Heart right ventricle (tissue), 16 donors: ENCODE measurements around the gene PRR15. TPM values are rescaled to one million over a fixed set of nuclear protein-coding genes. Genes with fewer than 3 reads are reported as not detected.

Experiments used
- ATAC-seq, 8 donors: fragments of 200-7000 bp; cut with Tn5 transposase; one replicate each; pipeline ENCODE4 v1.9.1; 2020; ENCODE audit warnings: mild to moderate bottlenecking in 8 of 8, moderate library complexity in 8 of 8, moderate number of reproducible peaks in 1 of 8
- DNase-seq, 2 donors: peaks; one replicate each; pipeline ENCODE4 v3.0.0-alpha.2; 2020
- H3K27ac ChIP-seq, 10 donors: fragments of 200-600 bp; sonication (generic) in 2 of 10; one replicate each; pipeline versions ENCODE4 v1.5.0 to v1.8.0; 2020 to 2022; ENCODE audit warnings: mild to moderate bottlenecking in 3 of 10
- H3K27me3 ChIP-seq, 7 donors: fragments of 200-600 bp; one replicate each; pipeline ENCODE4 v1.8.0; 2021 to 2022; ENCODE audit warnings: mild to moderate bottlenecking in 2 of 7
- H3K36me3 ChIP-seq, 9 donors: fragments of 200-600 bp; sonication (generic) in 1 of 9; one replicate each; pipeline versions ENCODE4 v1.5.0 to v1.8.0; 2020 to 2022; ENCODE audit warnings: mild to moderate bottlenecking in 2 of 9
- H3K4me1 ChIP-seq, 9 donors: fragments of 200-600 bp; sonication (generic) in 1 of 9; one replicate each; pipeline versions ENCODE4 v1.5.0 to v1.8.0; 2020 to 2022; ENCODE audit warnings: mild to moderate bottlenecking in 4 of 9
- H3K4me3 ChIP-seq, 10 donors: fragments of 200-600 bp; sonication (generic) in 2 of 10; one replicate each; pipeline versions ENCODE4 v1.5.0 to v1.8.0; 2020 to 2022; ENCODE audit warnings: mild to moderate bottlenecking in 7 of 10, moderate library complexity in 2 of 10
- H3K9me3 ChIP-seq, 11 donors: fragments of 200-600 bp in 10 of 11; sonication (generic) in 2 of 11; one replicate each; pipeline versions ENCODE4 v1.5.0 to v1.8.0; 2013 to 2022; ENCODE audit warnings: mild to moderate bottlenecking in 2 of 11, control low read depth in 1 of 11, moderate library complexity in 1 of 11
- WGBS, 2 donors: extraction: QIAGEN DNeasy Blood & Tissue Kit; methylation state at CpG; one replicate each; pipeline ENCODE4 v1.1.7; 2013; ENCODE audit warnings: inconsistent platforms in 1 of 2; 5-methylcytosine and 5-hydroxymethylcytosine counted together
- intact Hi-C, 10 donors: fragments of 100-400 bp; cut with DNase I; formaldehyde crosslinking; loops; one replicate each; pipeline versions ENCODE4 v1.11.1 to v1.14.2; 2022
- polyA plus RNA-seq, 2 donors: library from polyadenylated mRNA; stranded (reverse); fragments of 200-250 nt; gene quantifications; one replicate each; pipeline ENCODE4 v1.2.3, GENCODE V29; 2013
- total RNA-seq, 10 donors: library from RNA; stranded (reverse); fragmentation: NEBNext Ultra II Directional in 3 of 10; extraction: Animal tissue kit (Norgen Biotek cat#: 25700) in 3 of 10; gene quantifications; one replicate each; pipeline versions ENCODE4 v1.2.1 to v1.2.4, GENCODE V29; 2021 to 2023
- TF ChIP-seq, protein P1 (sequence below), 9 donors: fragments of 200-600 bp; sonication (generic) in 2 of 9; IDR thresholded peaks; one replicate each; pipeline versions ENCODE4 v1.5.0 to v1.8.0; 2021 to 2022; ENCODE audit warnings: antibody characterized with exemption in 9 of 9, mild to moderate bottlenecking in 5 of 9, moderate library complexity in 1 of 9
- donor health status: Arrhythmogenic right ventricular cardiomyopathy.
- donor health status: ischemic (EF 13 %, LVEDD 7.1; RV severe dilation, severe dysfunction).
- donor health status: healthy with polysubstance abuse.
- donor health status: DM: no; HTN: yes; CAD: no.
- donor health status: DM: no; HTN: no; CAD: no.
- donor health status: ischemic (EF 25% LVEDD 6.9; RV normal size, moderate dysfunction).
- donor health status: ischemic (EF 25% LVEDD 5.7; RV mildly dilated, moderate dysfunction).
- donor health status: healthy.
- donor health status: DM: yes; HTN: yes; CAD: no.
- donor health status: Ischemic cardiomyopathy.
- donor health status: ischemic (EF 35%, LVEDD 5.7; RV mildly dilated, moderate dysfunction).
- donor health status: nonischemic (EF 11% LVEDD 7.7; RV severe dilation, severe dysfunction).
- donor health status: DM: yes; HTN: yes; CAD: no.
- donor health status: PGD.
- donor health status: ischemic (EF 29% LVEDD 5.4; RV normal size, mild dysfunction).
- donor health status: nonischemic (EF 23%, LVEDD 6.1; RV moderate dilation, normal function).

The PRR15 gene
- total and polyA plus RNA-seq, 12 donors, result 0.14 to 0.49 (median 0.26) TPM; not detected in 5

DNA sequence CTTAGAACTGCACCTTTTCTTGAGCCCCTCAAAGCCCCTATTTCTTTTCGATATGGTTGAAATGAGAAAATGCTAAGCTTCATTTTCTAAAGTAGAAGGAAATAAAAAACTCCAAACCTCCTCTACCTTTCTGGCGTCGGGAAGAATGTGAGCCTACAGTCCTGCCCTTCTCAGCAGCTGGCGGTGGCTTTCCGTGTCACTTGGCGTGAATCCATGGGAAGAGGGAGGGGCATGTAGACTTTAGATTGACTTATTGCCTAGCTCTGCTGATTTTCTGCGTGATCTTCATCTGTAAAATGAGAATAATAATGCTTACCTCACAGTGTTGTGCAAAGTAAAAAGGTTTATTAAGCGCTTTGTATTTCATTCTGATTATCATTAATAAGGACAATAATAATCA, 35.0 kb downstream of the PRR15 start:
- DNase-seq (no peak), ATAC-seq (no peak)
- peaks cover 0 to 6% (median 0%) of the 10 kb centered on the region in 7 donors for H3K27me3 ChIP-seq
- 55 to 62% methylated on average over 8 of the region's 8 CpGs for WGBS, 2 donors
- no peaks in the 10 kb centered on the region for H3K36me3 ChIP-seq
- H3K9me3 ChIP-seq, result no peaks in the 10 kb centered on the region
- intact Hi-C loops, result no loop called here
- no peaks in the 10 kb centered on the region for H3K4me1 ChIP-seq
- TF ChIP-seq, protein P1, sequence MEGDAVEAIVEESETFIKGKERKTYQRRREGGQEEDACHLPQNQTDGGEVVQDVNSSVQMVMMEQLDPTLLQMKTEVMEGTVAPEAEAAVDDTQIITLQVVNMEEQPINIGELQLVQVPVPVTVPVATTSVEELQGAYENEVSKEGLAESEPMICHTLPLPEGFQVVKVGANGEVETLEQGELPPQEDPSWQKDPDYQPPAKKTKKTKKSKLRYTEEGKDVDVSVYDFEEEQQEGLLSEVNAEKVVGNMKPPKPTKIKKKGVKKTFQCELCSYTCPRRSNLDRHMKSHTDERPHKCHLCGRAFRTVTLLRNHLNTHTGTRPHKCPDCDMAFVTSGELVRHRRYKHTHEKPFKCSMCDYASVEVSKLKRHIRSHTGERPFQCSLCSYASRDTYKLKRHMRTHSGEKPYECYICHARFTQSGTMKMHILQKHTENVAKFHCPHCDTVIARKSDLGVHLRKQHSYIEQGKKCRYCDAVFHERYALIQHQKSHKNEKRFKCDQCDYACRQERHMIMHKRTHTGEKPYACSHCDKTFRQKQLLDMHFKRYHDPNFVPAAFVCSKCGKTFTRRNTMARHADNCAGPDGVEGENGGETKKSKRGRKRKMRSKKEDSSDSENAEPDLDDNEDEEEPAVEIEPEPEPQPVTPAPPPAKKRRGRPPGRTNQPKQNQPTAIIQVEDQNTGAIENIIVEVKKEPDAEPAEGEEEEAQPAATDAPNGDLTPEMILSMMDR (IDR thresholded peaks at IDR 0.05), result no peak
- H3K4me3 ChIP-seq, result no peak overlapping the region
- H3K27ac ChIP-seq, result no peak overlapping the region

DNA sequence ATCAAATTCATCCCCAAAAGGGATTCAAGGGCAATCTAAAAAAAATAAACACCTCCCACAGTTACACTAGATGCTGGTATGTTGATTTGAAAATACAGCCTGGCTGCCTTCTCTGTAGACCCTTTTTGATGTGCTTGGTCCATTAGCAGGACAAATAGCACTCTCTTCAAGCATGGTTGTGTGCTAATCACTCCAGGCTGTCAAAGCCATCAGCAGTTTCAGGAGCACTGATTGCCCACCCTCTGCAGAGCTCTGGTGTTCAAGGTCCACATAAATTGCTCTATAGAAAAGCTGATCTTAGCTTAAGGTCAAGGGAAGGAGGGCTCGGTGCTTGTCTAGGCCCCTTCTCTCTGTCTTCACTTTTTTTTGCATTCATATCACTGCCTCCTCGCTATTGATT, 35.4 kb downstream of the PRR15 start:
- ATAC-seq, result no peak
- no peaks in the 10 kb centered on the region for H3K9me3 ChIP-seq
- H3K4me3 ChIP-seq, result no peak overlapping the region
- peaks cover 0 to 6% (median 0%) of the 10 kb centered on the region in 7 donors for H3K27me3 ChIP-seq
- H3K36me3 ChIP-seq, result no peaks in the 10 kb centered on the region
- no peak overlapping the region for H3K27ac ChIP-seq
- intact Hi-C loops, result no loop called here
- TF ChIP-seq, protein P1 (IDR thresholded peaks at IDR 0.05), result no peak
- 67 to 82% methylated on average over 2 of the region's 2 CpGs for WGBS, 2 donors
- no peak for DNase-seq
- H3K4me1 ChIP-seq, result no peaks in the 10 kb centered on the region

DNA sequence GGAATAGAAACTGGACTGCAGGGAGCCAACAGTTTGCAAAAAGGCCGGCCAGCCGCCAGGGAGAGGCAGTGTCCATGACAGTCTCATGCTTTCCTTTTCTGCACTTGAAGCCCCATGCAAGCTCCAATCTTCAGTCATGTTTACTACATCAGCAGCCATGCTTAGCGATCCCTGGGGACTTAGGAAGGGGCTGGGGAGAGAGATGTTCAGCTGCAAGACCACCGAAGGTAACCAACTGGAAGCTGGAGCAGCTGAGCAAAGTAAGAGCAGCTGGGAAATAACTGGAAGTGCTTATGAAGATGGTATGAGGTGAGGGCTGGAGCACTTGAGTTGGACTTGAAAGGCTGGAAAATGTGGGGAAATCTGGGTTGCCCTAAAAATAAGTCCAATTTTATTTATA, 37.0 kb downstream of the PRR15 start:
- no peaks in the 10 kb centered on the region for H3K4me1 ChIP-seq
- no peak overlapping the region for H3K4me3 ChIP-seq
- TF ChIP-seq, protein P1 (IDR thresholded peaks at IDR 0.05), result no peak
- H3K9me3 ChIP-seq, result no peaks in the 10 kb centered on the region
- ATAC-seq, result no peak
- no peaks in the 10 kb centered on the region for H3K36me3 ChIP-seq
- WGBS, 2 donors, result 83 to 90% methylated on average over 4 of the region's 4 CpGs
- no peak for DNase-seq
- no peak overlapping the region for H3K27ac ChIP-seq
- H3K27me3 ChIP-seq, result peaks cover 0 to 6% (median 0%) of the 10 kb centered on the region in 7 donors
- intact Hi-C loops, result no loop called here

DNA sequence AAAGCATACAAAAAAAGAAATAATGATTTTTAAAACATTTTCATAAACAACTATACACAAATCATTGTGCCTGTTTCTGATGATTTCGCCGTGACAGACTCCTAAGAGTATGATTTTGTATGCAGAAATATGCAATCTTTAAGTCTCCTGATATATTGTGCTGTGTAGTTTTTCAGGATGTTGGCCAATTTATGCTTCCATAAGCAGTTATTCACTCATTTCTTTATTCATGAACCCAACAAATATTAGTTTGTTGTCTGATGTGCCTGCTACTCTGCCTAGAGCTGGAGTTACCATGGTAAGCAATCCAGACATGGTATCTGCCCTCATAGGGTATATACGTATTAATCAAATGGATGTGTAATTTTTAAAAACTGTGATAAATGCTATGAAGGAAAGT, 40.4 kb downstream of the PRR15 start:
- H3K27ac ChIP-seq, result no peak overlapping the region
- peaks cover 0 to under 1% (median 0%) of the 10 kb centered on the region in 7 donors for H3K27me3 ChIP-seq
- WGBS, 2 donors, result 96 to 98% methylated on average over 3 of the region's 3 CpGs
- H3K4me3 ChIP-seq, result no peak overlapping the region
- no peak for DNase-seq
- TF ChIP-seq, protein P1 (IDR thresholded peaks at IDR 0.05), result no peak
- no peaks in the 10 kb centered on the region for H3K9me3 ChIP-seq
- intact Hi-C loops, result no loop called here
- no peaks in the 10 kb centered on the region for H3K36me3 ChIP-seq
- ATAC-seq, result no peak
- H3K4me1 ChIP-seq, result peaks cover 0 to 10% (median 0%) of the 10 kb centered on the region in 9 donors
